Measurements from ENCODE around the gene AGRN. TPM values are rescaled to one million over a fixed set of nuclear protein-coding genes. Genes with fewer than 3 reads are reported as not detected.
"Not testable (repeated sequence)": the region's sequence is repeated elsewhere in the genome, so short reads cannot be mapped to it uniquely, and the experiment has no call there.

The AGRN gene
- total RNA-seq, 1 donor from 2014 or later: 68.4 TPM

DNA sequence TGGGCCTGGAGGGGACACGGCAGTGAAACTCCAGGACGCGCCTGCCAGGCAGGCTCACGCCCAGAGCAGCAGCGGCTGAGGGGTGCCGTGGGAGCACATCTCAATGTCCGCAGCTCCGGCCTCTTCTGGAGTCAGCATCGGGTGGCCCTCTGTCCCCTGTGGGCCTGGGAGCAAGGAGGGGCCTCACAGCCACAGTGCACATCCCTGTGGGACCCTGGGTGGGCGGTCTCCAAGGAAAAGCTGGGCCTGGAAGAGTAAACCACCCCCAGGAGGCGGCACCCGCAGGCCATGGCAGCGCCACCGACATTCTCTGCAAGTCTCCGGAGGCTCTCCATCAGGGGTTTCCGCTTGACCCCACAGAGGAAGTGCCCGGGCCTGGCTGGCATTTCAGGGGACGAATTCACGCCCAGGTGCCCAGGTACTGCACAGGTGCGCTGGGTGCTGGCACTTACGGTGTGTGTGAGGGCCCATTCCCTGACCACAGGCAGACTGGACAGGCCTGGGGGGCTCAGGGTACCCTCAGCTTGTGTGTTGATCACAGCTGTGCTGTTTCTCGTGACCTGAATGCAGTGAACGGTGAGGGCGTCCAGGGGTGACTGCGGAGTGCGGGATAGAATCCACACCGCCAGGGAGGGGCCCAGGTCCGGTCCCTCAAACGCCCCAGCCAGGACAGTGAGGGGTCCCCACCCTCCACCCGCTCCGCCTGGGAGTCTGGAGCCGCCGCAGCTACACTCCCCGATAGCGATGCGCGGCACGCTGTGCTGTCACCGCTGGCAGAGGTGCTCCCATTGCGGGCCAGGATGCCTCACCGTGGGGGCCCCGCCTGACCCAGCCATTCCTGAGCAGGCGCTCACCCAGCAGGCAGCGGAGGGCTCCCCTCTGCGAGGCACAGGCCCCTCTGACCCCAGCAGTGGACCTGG is 70.8 kb downstream of the AGRN start:
- no peak for DNase-seq (ENCODE audit: low spot score)

DNA sequence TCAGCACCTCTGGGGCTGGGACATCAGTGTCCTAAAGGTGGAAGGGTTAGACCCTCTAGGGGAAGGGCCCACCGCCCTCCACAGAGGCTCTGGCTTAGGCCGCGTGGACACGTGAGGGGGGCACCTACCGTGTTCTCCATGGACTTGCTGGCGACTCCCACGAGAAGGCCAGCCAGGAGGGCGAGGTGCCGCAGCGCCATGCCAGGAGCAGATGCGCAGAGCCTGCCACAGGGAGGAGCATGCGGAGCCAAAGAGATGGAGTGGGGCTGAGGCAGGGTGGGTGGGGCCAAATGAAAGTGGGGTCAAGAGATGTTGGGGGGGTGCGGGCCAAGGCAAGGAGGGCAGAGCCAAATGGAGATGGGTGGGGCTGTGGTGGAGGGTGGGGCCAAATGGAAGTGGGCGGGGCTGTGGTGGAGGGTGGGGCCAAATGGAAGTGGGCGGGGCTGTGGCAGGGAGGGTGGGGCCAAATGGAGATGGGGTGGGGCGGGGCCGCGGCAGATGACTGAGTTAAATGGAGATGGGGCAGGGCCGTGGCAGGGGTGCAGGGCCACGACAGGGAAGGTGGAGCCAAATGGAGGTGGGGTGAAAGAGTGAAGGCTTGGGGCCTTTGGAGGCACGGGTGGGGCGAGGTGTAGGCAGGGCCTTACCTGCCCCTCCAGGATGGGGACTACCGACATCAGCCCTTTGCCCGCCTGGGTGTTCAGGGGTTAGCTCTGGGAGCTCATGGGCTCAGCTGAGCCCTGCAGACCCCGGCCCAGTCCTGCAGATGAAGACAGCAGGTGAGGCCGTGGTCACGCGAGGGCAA is 71.6 kb downstream of the AGRN start:
- DNase-seq (ENCODE audit: low spot score): no peak

GRCh38 chr1:1092149-1092855 is 72.4 kb downstream of the AGRN start:
- DNase-seq (ENCODE audit: low spot score): no peak

GRCh38 chr1:1092894-1093609 is 73.1 kb downstream of the AGRN start:
- DNase-seq (ENCODE audit: low spot score): no peak

GRCh38 chr1:1093610-1093943 is 73.7 kb downstream of the AGRN start:
- no peak for DNase-seq (ENCODE audit: low spot score)

GRCh38 chr1:1094981-1095380 is 75.1 kb downstream of the AGRN start:
- DNase-seq (ENCODE audit: low spot score): no peak

- not testable (repeated sequence) for DNase-seq (ENCODE audit: low spot score)
Measured at GRCh38 chr1:1096136-1096535, 76.2 kb downstream of the AGRN start.

GRCh38 chr1:1098681-1099421 is 78.9 kb downstream of the AGRN start:
- no peak for DNase-seq (ENCODE audit: low spot score)

GRCh38 chr1:1099506-1100183 is 79.7 kb downstream of the AGRN start:
- DNase-seq (ENCODE audit: low spot score): no peak

GRCh38 chr1:1100296-1100695 is 80.4 kb downstream of the AGRN start:
- no peak for DNase-seq (ENCODE audit: low spot score)

DNA sequence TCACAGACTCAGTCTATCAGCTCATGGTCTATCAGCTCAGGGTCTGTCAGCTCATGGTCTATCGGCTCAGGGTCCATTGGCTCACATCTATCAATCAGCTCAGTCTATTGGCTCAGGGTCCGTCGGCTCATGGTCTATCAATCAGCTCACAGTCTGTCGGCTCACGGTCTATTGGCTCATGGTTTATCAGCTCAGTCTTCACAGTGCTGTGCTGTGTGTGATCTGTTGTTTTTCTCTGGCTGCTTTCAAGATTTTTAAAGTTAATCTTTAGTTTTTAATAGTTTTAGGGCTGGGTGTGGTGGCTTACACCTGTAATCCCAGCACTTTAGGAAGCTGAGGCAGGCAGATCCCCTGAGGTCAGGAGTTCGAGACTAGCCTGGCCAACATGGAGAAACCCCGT is 81.6 kb downstream of the AGRN start:
- no peak for DNase-seq (ENCODE audit: low spot score)

GRCh38 chr1:1104152-1104551 is 84.2 kb downstream of the AGRN start:
- not testable (repeated sequence) for DNase-seq (ENCODE audit: low spot score)

Other genes with a start within 250 kb of the AGRN start
- gene SAMD11, start 96.2 kb upstream of the AGRN start, total RNA-seq (ENCODE audit: insufficient read depth, low replicate concordance): 11.1 TPM
- gene NOC2L, start 60.9 kb upstream of the AGRN start, total RNA-seq (ENCODE audit: insufficient read depth, low replicate concordance): 26.2 TPM
- gene KLHL17, start 59.5 kb upstream of the AGRN start, total RNA-seq (ENCODE audit: insufficient read depth, low replicate concordance): 3.4 TPM
- 1.2 TPM for gene PLEKHN1, start 53.6 kb upstream of the AGRN start, total RNA-seq (ENCODE audit: insufficient read depth, low replicate concordance)
- gene PERM1, start 38.0 kb upstream of the AGRN start, total RNA-seq (ENCODE audit: insufficient read depth, low replicate concordance): 0.96 TPM
- 40.2 TPM for gene HES4, start 20.0 kb upstream of the AGRN start, total RNA-seq (ENCODE audit: insufficient read depth, low replicate concordance)
- 54.9 TPM for gene ISG15, start 6.6 kb upstream of the AGRN start, total RNA-seq (ENCODE audit: insufficient read depth, low replicate concordance)
- 1.9 TPM for gene RNF223, start 54.2 kb downstream of the AGRN start, total RNA-seq (ENCODE audit: insufficient read depth, low replicate concordance)
- gene C1orf159, start 96.0 kb downstream of the AGRN start, total RNA-seq (ENCODE audit: insufficient read depth, low replicate concordance): 7.7 TPM
- not detected for gene TTLL10, start 153.8 kb downstream of the AGRN start, total RNA-seq (ENCODE audit: insufficient read depth, low replicate concordance)
- not detected for gene TNFRSF18, start 186.5 kb downstream of the AGRN start, total RNA-seq (ENCODE audit: insufficient read depth, low replicate concordance)
- not detected for gene TNFRSF4, start 194.0 kb downstream of the AGRN start, total RNA-seq (ENCODE audit: insufficient read depth, low replicate concordance)
- gene SDF4, start 211.9 kb downstream of the AGRN start, total RNA-seq (ENCODE audit: insufficient read depth, low replicate concordance): 54.2 TPM
- 15.4 TPM for gene B3GALT6, start 212.1 kb downstream of the AGRN start, total RNA-seq (ENCODE audit: insufficient read depth, low replicate concordance)
- not detected for gene C1QTNF12, start 226.6 kb downstream of the AGRN start, total RNA-seq (ENCODE audit: insufficient read depth, low replicate concordance)

Measured in umbilical cord (tissue), 2 donors.